GM21825 (cell line): ENCODE results near the gene GRB14.
"Not testable (repeated sequence)": the region's sequence is repeated elsewhere in the genome, so short reads cannot be mapped to it uniquely, and the experiment has no call there.

Experiments
- ATAC-seq: cut with Tn5 transposase; IDR thresholded peaks from one replicate; pipeline ENCODE4 v1.9.1; 2021; ENCODE audit warnings: mild to moderate bottlenecking, moderate library complexity; ENCODE audit not compliant: unreplicated experiment

The GRB14 gene

DNA sequence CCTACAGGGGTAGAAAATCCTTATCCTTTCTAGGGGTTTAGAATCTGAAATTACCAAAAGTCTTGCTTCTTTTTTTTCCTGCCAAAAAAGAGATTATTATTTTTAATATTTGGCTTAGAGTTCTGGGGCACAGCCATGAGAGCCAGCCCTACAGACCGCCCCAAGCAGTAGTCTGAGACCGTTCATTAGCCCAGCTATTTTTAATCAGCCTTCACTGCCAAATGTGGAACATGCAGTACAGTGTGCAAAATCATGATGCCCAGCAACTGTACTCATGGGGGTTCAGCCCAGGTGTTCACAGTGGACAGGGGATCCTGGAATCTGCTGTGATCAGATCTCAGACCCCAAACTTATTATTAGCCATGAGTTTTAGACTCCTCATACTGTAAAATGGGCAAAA, 60.4 kb downstream of the GRB14 start:
- ATAC-seq = no peak

DNA sequence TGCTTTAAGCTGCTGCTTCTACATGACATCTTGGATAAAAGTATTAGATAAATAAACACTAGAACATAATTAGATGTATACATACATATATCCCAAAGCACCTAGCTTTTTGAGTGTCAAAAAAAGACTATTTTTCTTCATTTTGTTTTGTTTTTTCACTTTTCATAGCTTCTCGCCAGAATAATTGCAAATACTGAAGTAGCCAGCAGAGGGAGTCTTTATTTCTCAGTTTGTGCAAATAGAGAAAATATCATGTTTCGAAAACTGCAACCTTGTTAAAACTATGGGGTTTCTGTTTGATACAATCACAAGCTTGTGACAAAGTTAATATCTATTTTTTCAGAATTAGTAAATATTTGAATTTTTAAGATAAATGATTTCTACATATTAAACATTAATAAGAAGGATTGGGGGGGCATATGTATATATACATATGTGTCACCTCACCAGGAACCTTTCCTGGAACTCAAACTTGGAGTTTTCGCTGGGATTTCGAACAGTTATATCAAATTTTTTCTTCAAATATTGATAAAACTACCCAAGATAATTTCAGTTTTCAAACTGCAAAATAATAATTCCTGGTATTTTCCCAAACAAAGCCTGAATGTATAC, 61.0 kb downstream of the GRB14 start:
- no peak for ATAC-seq

DNA sequence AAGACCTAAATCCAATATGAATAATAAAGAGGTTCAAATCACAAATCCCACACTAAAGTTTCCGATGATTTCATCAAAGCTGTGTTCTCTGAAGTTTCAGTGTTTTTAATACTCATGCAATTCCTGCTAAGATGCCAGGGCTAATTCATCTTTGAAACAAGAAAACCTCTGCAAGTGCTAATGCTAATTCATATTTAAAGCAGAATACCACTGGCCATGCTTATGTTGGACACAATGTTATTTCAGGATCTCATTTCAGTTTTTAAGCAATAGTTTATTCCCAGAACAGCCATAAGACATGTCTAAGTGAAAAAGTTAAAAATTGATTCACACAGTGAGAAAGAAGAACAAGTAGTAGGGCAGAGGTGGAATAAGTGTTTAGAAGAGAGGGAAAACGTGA, 62.8 kb downstream of the GRB14 start:
- ATAC-seq = no peak

DNA sequence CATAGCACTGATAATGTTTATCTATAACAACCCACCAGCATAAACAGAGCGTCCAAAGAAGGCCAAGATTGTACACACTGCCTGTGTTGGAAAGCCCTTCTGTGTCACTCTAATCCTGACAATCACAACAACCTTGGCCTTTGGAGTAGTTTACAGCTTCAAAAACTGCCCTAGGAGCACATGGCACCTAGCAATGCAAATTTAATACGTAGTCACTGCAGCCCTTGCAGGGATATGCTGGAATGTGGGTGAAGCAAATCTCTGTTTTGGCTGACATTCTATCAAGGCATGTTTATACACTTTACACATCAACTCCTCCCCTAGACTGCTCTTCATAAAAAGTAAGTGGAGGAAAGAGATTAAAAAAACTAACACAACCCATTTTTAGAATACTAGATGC, 66.8 kb downstream of the GRB14 start:
- no peak for ATAC-seq

DNA sequence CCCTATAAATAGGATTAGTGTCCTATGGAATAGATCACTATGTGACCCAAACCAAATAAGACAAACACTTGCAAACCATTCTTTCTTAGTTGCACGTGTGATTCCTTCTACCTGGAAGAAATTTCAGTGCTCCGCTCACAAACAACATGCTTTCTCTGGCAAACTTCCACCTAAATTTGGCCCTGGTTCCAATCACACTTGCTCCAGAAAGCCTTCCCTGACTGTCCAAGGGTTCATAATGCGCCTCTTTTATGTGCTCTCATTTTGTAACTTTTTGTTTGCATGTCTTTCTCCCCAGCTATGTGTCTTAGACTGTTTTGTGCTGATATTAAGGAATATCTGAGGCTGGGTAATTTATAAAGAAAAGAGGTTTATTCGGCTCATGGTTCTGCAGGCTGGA, 69.8 kb downstream of the GRB14 start:
- ATAC-seq = no peak

DNA sequence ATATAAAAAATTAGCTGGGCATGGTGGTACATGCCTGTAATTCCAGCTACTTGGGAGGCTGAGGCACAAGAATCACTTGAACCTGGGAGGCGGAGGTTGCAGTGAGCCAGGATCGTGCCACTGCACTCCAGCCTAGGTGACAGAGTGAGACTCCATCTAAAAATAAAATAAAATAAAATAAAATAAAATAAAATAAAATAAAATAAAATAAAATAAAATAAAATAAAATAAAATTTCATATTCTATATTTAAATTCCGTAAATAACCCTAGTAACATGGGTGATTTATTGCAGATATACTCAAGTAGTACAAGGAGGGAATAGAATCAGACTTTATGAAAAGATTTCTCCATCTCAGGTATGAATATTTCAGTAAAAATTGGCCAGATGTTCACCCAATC, 71.6 kb downstream of the GRB14 start:
- ATAC-seq = not testable (repeated sequence)

DNA sequence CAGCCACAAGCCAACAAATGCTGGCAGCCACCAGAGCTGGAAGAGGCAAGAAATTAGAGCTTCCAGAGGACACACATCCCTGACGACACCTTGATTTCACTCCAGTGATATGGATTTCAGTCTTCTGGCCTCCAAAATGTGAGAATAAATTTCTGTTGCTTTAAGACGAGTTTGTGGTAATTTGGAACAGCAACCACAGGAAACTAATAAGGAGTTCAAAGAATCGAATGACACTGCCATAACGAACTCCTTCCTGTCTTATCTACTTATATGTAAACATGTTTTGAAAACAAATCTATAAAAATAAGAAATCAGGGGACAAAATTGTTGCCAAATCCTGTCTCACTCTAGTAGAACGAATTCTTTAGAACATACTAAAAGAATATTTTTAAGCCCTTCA, 75.8 kb downstream of the GRB14 start:
- ATAC-seq = no peak

DNA sequence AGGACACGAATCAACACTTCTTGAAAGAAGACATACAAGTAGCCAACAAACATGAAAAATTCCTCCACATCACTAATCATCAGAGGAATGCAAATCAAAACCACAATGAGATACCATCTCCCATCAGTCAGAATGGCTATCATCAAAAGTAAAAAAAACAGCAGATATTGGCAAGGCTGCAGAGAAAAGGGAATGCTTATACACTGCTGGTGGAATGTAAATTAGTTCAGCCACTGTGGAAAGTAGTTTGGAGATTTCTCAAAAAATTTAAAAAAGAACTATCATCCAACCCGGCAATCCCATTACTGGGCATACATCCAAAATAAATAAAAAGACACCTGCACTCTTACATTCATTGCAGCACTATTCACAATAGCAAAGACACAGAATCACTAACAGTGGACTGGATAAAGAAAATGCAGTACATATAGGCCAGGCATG, 78.7 kb downstream of the GRB14 start:
- ATAC-seq = no peak

DNA sequence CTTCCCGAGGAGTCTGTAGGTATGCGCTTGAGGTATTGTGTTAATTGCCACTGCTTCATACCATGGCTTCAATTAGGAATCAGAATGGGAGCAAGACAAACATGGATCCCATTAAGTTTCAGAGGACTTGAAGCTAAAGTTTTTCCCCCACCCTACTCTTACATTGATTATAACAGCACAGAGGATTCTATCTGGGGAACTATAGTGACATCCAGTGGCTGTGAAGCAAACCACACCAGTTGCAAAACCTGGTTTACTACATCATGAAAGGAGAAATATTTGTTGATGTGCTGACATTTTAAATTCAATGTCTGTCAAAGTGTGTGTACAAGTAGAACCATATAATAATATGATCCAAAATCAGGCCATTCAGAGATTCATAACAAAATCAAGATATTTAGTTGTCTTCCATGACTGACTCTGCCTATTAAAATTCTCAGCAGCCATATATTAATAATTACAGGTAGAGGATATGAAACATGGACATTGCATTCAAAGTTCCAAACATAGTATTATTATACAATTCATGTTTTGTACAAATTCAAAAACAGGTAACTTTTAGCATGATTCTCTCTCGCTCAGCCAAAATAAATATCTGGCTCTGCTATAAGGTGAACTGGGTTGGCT, 82.9 kb downstream of the GRB14 start:
- ATAC-seq = no peak

DNA sequence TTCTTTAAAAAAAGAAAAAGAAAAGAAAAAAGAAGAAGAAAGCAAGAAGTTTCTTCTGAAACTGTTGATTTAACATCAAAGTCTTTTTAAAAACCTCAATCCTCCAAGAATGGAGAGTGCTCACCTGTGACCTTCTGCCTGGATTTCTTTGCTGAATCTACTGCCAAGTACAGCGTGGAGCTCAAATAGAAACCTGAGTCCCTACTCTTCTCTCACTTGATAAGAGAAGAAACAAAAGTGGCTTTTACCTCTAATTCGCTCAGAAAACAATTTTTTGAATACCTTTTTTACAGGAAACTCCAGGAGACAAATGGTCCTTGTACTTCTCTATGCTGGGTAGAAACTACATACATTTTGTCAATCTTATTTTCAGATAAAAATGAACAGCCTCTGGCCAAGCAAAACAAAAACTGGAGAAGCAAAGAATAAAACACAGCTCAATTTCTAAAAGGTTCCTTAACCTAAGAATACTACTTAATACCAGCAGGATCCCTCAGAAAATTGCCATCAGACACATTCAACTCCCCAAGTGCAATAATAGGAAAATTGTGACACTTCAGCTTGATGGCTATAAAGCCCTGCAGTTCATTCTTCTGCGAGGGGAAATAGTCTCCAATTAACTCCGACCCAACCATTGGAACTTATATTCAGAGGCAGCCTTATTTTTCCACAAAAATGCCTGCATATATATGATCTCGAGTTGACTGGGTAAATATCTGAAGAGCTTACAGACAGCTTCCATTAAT, 85.8 kb downstream of the GRB14 start:
- ATAC-seq = no peak

DNA sequence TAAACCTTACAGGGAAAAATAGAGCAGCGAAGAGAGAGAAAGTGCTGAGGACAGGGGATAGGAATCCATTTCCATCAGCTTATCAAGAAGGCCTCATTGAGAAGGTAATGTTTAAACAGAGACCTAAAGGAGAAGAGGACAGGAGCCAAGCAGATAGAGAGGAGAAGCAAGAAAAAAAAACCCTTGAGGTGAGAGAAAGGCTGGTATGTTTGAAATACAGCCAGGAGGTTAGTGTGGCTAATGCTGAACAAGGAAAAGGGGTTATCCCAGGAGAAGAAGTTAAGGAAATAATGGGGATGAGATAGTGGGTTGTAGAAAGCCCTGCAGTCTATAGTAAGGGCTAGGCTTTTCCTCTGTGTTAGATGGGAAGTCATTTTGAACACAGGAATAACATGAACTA, 90.8 kb downstream of the GRB14 start:
- no peak for ATAC-seq

DNA sequence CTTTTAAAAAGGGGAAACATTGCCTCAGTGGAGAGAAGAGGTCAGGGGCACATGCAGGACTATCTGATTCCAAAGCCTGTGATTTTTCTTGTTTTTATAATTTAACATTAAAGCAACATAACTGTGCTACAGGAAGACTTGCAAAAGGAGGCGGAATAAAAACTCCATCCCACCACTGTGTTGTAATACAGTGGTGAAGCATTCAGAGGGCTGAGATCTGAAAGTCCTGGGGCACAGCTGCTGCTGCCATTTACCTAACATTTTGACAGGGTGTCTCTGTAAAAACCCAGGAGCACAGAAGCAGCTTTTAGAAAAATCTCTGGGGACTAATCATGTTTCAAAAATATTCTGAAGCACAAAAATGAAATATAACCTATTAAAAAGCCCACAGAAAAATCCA, 97.6 kb downstream of the GRB14 start:
- ATAC-seq = no peak

DNA sequence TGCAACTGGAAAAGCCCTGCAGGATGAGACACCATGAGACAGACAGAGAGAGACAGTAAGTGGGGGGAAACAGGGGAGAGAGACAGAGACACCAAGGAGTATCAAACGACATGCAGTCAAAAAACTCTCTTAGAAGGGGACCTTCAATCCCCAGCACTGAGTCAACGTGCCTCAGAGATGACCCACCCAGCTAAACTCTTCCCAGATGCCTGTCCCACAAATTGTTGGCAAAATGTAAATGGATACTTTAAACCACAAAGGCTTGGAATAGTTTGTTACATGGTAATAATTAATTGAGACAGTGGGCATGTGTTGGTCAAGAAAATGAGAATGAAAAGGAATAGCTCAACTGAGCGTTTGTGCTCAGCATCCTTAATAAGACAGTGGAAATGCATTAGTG, 98.3 kb downstream of the GRB14 start:
- no peak for ATAC-seq

DNA sequence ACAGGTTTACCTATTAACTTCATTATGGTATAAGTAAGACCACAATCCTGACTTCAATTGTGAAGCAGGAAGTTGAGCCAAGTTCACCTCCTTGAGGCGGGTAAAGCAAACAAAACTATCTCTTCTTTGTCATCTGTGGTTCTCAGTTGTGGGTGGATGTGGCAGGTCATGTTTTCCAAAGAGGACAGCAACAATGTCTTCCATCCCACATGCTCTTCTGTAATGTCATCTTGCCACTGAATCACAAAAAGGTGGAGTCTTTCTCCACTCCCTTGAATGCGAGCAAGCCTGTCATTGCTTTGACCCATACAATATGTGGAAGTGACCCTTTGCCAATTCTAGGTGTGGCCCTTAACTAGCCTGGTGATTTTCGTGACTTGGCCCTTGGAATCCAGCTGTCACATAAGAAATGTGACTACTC, 98.7 kb downstream of the GRB14 start:
- no peak for ATAC-seq

DNA sequence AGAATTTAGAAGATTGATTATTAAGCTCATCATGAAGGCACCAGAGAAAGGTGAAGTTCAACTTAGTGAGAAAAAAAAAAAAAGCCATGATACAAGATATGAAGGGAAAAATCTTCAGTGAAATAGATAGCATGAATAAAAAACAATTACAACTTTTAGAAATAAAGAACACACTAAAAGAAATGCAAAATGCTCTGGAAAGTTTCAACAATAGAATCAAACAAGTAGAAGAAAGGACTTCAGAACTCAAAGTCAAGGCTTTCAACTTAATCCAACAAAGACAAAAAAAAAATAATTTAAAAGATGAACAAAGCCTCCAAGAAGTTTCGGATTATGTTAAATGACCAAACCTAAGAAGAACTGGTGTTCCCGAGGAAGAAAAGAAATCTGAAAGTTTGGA, 105.5 kb downstream of the GRB14 start:
- ATAC-seq = no peak

DNA sequence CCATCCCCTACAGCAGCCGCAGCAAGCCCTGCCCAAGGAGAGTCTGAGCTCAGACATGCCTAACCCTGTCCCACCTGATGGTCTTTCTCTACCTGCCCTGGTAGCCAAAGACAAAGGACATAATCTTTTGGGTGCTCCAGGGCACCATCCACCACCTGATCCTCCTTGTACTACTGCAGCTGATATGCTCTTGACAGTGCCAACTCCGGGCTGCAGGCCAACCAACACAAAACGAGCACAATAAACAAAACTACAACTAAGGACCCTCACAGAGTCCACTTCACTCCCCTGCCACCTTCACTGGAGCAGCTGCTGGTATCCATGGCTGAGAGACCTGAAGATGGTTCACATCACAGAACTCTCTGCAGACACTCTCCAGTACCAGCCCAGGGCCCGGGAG, 106.3 kb downstream of the GRB14 start:
- no peak for ATAC-seq

DNA sequence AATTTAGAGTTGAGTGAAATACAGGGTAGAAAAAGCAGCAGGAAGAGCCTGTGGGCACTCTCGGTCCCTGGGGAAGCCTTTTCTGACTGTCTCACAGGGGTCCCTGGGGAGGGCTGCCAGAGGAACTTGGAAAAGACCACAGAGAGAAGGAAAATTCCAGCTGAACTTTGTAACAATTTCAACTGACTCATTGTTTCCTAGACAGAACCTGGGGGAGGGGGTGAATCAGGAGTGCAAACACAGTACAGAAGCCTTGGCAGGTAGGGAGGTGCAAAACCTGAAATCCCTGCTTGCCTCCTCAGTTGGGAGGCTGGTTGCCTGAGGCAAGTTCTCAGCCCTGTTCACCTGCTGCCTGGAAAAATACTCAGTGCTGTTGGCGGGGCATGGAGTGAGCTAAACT, 106.8 kb downstream of the GRB14 start:
- ATAC-seq = no peak

DNA sequence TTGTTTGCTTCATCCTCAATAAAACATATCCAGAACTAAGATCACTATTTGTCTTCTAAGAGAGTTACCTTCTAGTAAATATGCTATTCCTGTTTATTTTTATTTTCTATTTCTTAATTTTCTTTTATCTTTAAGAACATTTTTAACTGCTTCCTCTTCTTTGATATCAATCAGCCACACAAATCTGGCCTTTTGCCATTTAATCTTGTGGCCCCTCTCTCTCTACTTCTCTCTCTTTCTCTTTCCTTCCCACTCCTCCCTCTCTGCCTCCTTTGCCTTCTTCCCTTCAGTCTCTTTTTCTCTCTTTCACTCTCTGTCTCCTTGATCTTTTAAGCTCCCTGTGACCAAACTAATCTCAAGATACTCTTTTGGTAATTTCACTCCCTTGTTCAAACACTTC, 108.4 kb downstream of the GRB14 start:
- no peak for ATAC-seq

DNA sequence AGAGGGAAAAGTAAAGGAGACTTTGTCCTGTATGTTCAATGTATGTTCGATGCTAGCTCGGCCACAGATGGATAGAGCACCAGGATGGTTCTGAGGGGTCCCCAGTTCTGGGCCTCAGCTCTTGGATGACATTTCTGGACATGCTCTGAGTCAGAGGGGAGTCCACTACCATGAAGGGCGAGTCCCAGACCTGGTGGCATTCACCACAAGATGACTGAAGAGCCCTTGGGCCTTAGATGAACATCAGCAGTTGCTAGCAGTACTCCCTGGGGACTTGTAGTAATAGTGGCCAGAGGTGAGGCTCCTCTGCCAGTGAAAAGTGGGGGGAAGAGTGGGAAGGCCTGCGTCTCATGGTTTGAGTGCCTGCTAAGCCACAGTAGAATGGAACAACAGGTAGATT, 109.5 kb downstream of the GRB14 start:
- no peak for ATAC-seq

DNA sequence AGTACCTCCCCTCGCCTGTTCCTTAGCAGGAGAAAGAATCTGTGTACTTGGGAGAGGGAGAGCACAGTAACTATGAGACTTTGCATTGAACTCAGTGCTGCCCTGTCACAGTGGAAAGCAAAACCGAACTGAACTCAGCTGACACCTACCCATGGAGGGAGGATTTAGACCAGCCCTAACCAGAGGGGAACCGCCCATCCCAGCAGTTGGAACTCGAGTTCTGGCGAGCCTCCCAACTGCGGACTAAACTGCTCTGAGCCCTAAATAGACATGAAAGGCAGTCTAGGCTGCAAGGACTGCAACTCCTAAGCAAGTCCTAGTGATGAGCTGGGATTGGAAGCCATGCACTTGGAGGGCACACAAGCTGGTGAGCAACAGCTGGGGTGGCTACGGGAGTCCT, 110.4 kb downstream of the GRB14 start:
- ATAC-seq = no peak

DNA sequence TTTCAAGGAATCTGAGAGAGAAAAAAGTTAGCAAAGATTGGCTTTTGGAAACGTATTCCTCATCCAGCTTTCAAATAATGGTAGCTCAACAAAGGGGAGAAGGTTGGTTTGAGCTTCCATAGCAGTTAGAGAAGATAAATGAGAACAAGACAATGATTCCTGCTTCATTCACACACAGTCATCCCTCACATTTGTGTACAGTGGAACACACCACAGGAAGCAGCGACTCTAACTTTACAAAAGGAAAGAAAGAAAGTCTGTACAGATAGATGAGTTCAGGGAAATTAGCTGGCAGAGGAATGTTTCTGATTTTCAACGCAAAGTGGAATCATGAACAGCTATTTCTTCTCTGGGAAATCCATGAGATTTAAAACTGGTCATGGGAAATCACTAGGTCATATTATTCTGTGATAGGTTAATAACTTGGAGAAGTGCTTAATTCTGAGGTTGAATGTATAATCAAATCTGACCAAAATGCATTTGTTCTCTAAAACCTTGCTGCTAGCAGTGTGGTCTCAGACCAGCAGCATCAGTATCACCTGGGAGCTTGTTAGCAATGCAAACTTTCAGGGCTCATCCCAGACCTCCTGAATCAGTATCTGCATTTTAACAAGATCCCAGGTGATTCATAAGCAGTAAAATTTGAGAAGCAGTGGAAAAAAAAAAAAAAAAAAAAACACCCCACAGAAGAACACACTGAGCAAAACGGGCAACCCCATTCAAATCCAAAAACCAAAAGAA, 112.0 kb downstream of the GRB14 start:
- no peak for ATAC-seq

DNA sequence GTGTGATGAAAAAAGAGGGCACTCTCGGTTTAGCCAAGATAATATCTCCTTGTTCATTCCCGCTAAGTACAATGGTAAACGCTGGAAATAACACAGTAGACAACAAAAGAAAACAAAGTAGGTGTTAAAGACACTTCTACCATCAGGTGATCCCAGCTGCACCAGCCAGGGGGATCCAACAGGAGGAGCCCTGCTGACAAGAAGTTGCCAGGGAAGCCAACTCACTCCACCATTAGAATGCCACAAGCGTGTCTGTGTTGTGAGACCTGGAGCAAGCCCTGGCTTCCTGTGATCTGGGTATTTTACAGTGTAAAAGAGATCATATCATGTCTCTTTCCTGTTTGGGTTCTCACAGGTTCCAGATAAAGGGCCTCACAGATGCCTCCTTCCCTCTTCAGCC, 117.0 kb downstream of the GRB14 start:
- no peak for ATAC-seq
